Measurements from ENCODE around the gene BPI. TPM values are rescaled to one million over a fixed set of nuclear protein-coding genes. Genes with fewer than 3 reads are reported as not detected.
A peak's percentile ranks its signal among the peaks of the same experiment; 100 is the strongest.

The BPI gene
- total RNA-seq, 2 donors from 2014 or later: not detected

DNA sequence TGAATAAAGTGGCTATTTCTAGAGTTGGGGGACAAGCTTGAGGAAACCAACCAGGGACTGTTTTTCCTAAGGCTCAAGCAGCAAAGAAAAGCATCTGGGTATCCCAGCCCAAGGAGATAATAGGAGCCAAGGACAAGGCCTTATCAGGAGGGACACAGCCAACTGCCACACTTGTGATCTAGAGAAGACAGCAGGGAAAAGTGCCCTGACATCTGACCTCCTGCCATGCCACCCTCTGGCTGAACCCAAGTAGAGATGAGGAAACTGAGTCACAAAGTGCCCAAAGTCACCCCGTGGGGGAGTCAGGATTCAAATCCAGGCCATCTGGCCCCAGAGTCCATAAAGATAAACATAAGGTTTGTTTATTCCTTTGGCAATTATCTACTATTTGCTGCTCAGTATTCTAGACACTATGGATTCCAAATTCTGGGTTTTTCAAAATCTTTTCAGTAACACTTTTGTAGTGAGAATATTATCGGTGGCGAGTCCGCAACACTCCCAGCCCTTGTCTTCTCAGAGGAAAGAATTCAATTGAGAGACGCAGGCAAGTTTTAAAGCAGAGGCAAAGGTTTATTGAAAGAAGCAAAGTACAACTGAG is 38.9 kb downstream of the BPI start:
- TF ChIP-seq, protein P1, sequence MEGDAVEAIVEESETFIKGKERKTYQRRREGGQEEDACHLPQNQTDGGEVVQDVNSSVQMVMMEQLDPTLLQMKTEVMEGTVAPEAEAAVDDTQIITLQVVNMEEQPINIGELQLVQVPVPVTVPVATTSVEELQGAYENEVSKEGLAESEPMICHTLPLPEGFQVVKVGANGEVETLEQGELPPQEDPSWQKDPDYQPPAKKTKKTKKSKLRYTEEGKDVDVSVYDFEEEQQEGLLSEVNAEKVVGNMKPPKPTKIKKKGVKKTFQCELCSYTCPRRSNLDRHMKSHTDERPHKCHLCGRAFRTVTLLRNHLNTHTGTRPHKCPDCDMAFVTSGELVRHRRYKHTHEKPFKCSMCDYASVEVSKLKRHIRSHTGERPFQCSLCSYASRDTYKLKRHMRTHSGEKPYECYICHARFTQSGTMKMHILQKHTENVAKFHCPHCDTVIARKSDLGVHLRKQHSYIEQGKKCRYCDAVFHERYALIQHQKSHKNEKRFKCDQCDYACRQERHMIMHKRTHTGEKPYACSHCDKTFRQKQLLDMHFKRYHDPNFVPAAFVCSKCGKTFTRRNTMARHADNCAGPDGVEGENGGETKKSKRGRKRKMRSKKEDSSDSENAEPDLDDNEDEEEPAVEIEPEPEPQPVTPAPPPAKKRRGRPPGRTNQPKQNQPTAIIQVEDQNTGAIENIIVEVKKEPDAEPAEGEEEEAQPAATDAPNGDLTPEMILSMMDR (IDR thresholded peaks at IDR 0.05): no peak
- TF ChIP-seq POLR2A (IDR thresholded peaks at IDR 0.05): no peak
- WGBS, 2 donors: 63 to 72% methylated on average over 5 of the region's 5 CpGs
- no peak overlapping the region for H3K4me3 ChIP-seq
- H3K36me3 ChIP-seq (replicated peaks in 1 of 2; ENCODE audit: insufficient read depth in 1 of 2, low read depth in 2 of 2): no peaks in the 10 kb centered on the region
- DNase-seq: no peak
- intact Hi-C loops (cut with DNase I): no loop called here
- H3K27ac ChIP-seq: no peak overlapping the region
- no peak for ATAC-seq
- H3K27me3 ChIP-seq: no peaks in the 10 kb centered on the region
- H3K4me1 ChIP-seq: no peaks in the 10 kb centered on the region
- peaks cover 0 to 3% (median 0%) of the 10 kb centered on the region in 3 donors for H3K9me3 ChIP-seq

DNA sequence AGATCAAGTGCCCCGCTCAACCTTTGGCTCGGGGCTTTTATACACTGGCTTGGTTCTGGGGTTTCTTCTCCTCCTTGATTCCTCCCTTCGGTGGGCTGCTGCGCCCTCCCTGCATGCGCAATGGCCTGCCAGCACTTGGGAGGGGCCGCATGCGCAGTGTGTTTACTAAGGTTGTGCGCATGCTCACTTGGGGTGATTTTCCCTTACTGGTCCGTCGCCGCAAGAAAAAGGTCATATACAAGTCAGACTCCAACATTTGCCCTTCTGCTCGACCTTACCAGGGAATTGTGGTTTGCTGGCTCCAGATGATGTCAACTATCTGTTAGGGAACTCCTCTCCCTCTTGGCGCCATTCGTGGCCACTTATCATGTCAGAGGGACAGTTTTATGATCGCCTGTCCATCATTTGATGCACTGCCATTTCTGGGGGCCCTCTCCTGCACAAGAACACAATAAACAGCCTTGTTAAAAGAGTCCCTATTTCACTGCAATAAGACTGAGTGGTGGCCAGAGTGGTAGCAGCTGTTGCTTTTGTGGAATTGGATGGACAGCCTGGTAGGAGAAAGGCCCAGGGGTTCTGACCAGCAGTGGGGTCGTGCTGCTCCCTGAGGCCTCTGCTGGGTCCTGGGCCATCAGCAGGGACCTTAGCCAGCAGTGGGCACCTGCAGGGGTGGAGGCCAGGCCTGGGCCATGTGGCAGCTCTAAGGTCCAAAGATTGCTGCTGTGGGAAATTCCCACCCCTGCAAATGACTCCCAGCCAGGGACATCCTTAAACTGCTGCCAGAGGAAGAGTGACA is 39.6 kb downstream of the BPI start:
- Histone ChIP-seq H3K4me1 (no peaks in the 10 kb centered on the region), H3K36me3 (replicated peaks in 1 of 2; ENCODE audit: insufficient read depth in 1 of 2, low read depth in 2 of 2) (no peaks in the 10 kb centered on the region), H3K27ac (no peak overlapping the region), H3K27me3 (no peaks in the 10 kb centered on the region), H3K4me3 (no peak overlapping the region), H3K9me3 (no peaks in the 10 kb centered on the region)
- DNase-seq (peak in 3 of 4 donors; percentile 27 to 34 (median 29)), ATAC-seq (no peak)
- TF ChIP-seq, protein P1 (IDR thresholded peaks at IDR 0.05): no peak
- 47 to 67% methylated on average over 15 to 16 of the region's 16 CpGs for WGBS, 2 donors
- intact Hi-C loops (cut with DNase I): no loop called here

DNA sequence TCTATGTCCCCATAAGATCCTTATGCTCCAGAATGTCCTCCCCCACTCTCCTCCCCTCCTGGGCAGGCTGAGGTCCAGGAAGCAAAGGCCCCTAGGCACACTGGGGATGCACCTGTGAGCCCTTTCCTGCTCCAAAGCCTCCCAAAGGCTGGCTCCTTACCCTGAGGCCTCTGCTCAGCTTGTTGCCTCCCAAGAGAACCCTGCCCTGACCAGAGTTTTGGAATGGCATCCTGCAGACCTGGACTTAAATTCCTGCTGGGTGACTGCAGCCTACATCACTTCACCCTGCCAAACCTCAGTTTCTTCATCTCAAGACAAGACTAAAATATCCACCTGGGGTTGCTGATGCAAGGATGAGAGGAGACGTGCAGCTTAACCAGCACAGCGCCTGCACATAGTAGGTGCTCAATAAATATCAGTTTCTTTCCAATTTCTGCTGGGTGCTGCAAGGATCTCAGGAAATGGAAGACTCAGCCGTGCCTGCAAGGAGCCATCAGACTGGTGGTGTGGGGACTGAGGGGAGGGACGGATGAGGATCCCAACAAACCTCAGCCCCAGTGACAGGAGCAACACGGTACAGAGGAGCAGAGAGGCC is 40.2 kb downstream of the BPI start:
- ATAC-seq: no peak
- TF ChIP-seq POLR2A (IDR thresholded peaks at IDR 0.05): no peak
- TF ChIP-seq, protein P1 (IDR thresholded peaks at IDR 0.05): no peak
- Histone ChIP-seq H3K9me3 (no peaks in the 10 kb centered on the region), H3K36me3 (replicated peaks in 1 of 2; ENCODE audit: insufficient read depth in 1 of 2, low read depth in 2 of 2) (no peaks in the 10 kb centered on the region), H3K27ac (no peak overlapping the region), H3K27me3 (no peaks in the 10 kb centered on the region), H3K4me3 (no peak overlapping the region), H3K4me1 (no peaks in the 10 kb centered on the region)
- 69 to 76% methylated on average over 5 of the region's 5 CpGs for WGBS, 2 donors
- intact Hi-C loops (cut with DNase I): no loop called here
- no peak for DNase-seq

DNA sequence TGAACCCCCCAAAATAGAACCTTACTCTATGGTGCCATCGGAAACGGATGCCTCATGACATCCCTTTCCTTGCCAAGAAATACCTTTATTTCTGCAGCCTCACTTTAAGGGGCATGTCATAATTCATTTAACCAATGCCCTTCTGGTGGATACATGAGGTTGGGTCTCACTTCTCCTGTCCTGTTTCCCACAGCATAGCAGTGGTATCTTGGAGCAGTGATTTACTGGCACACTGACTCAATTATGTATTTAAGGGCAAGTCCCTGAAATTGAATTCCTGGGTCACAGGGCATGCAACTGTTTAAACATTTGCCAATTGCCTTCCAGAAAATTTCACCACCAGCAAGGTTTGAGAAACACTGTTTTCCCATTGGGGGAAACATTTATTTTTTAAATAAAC is 41.7 kb downstream of the BPI start:
- 13 to 30% methylated on average over 2 of the region's 2 CpGs for WGBS, 2 donors
- no peaks in the 10 kb centered on the region for H3K9me3 ChIP-seq
- H3K27ac ChIP-seq: no peak overlapping the region
- no peak for DNase-seq
- intact Hi-C loops (cut with DNase I): no loop called here
- no peaks in the 10 kb centered on the region for H3K36me3 ChIP-seq (replicated peaks in 1 of 2; ENCODE audit: insufficient read depth in 1 of 2, low read depth in 2 of 2)
- no peak overlapping the region for H3K4me3 ChIP-seq
- H3K4me1 ChIP-seq: no peaks in the 10 kb centered on the region
- H3K27me3 ChIP-seq: no peaks in the 10 kb centered on the region
- ATAC-seq: no peak
- TF ChIP-seq, protein P1 (IDR thresholded peaks at IDR 0.05): no peak
- no peak for TF ChIP-seq POLR2A (IDR thresholded peaks at IDR 0.05)
